K562 treated with DMSO at 1 percent for 12 hours (cell line): ENCODE results near the gene FMO3. TPM values are rescaled to one million over a fixed set of nuclear protein-coding genes. Genes with fewer than 3 reads are reported as not detected.

ENCODE experiments used
- total RNA-seq: library from RNA; unstranded; fragments of 300-600 nt; gene quantifications from 2 replicates; pipeline ENCODE4 v1.2.3, GENCODE V29; 2022; ENCODE audit not compliant: insufficient read depth

Gene FMO3
- total RNA-seq = not detected in 2 replicates

GRCh38 chr1:171090604-171091003 is at the start of gene FMO3:
FMO3 (plus strand) TSS chr1:171090905; CDS start chr1:171092659, 1,754 bp downstream.

Other genes starting within 250 kb of the FMO3 start
- not detected in 2 replicates for gene MROH9, start 155.4 kb upstream of the FMO3 start, total RNA-seq
- gene FMO2, start 94.4 kb downstream of the FMO3 start, total RNA-seq = not detected in 2 replicates
- gene FMO1, start 157.6 kb downstream of the FMO3 start, total RNA-seq = not detected in 2 replicates
- 0.74 TPM in 1 of 2 replicates, not detected in the other for gene FMO4, start 223.3 kb downstream of the FMO3 start, total RNA-seq